Retinal pigment epithelial cell (primary cell): Measurements from ENCODE around the gene ARHGAP9.
A peak's percentile ranks its signal among the peaks of the same experiment; 100 is the strongest.

Experiments
- DNase-seq: peaks from one replicate; pipeline ENCODE4 v3.0.0-alpha.2; 2010; ENCODE audit warnings: low read depth
- H3K4me3 ChIP-seq: 2 replicates; pipeline ENCODE4 v1.5.1; 2011; ENCODE audit warnings: mild to moderate bottlenecking, low read length, control low read depth, moderate library complexity
- CTCF ChIP-seq: conservative IDR thresholded peaks from 2 replicates; pipeline ENCODE4 v1.5.1; 2011; ENCODE audit warnings: low read depth, low read length, control low read depth, inconsistent platforms

The ARHGAP9 gene

GRCh38 chr12:57438400-57438799 lies 41.3 kb downstream of the ARHGAP9 start:
- DNase-seq = no peak
- no peak overlapping the region for H3K4me3 ChIP-seq
- no peak for TF ChIP-seq CTCF

DNA sequence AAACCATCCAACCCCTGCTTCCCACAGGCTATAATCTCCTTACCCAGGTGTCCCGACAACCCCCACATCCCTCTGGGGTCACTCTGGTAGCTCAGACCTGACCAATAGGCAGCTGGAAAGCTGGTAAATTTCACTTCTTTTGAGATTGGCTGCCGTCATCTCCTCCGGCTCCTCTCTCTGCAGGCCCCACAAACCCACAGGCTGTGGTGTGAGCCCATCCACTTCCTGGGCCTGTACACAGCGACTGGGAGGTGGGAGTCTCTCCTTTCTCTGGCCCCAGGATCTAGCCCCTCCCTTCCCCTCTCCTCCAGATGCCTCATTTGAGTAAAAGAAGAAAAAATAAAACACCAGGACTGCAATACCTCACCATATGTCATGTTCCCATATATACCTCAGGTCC lies 44.4 kb downstream of the ARHGAP9 start:
- no peak for TF ChIP-seq CTCF
- no peak for DNase-seq
- no peak overlapping the region for H3K4me3 ChIP-seq

DNA sequence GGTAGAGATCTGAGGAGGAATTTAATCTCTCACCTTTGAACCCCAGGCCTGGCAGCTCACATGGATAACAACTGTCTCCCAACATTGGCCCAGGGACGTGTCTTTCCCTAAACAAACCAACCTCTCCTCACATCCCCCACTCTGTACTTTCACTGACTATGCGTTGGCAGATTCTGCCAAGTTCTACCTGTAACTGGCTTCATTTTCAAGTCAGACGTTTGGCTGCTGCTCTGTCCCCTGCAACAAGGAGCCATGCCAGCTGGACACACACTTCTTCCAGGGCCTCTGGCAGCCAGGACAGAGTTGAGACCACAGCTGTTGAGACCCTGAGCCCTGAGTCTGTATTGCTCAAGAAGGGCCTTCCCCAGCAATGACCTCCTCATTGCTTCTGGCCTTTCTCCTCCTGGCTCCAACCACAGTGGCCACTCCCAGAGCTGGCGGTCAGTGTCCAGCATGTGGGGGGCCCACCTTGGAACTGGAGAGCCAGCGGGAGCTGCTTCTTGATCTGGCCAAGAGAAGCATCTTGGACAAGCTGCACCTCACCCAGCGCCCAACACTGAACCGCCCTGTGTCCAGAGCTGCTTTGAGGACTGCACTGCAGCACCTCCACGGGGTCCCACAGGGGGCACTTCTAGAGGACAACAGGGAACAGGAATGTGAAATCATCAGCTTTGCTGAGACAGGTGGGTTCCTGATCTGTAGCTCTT lies 45.0 kb downstream of the ARHGAP9 start, which contains the start of gene INHBC:
INHBC (plus strand) TSS at position 268 of the 707 bp plus-strand sequence; CDS start at position 371, 103 bp downstream.
- no peak for TF ChIP-seq CTCF
- no peak for DNase-seq
- H3K4me3 ChIP-seq = no peak within 1 kb of the TSS

- DNase-seq = no peak
- no peak for TF ChIP-seq CTCF
Observed at GRCh38 chr12:57433370-57433769, 46.3 kb downstream of the ARHGAP9 start.

DNA sequence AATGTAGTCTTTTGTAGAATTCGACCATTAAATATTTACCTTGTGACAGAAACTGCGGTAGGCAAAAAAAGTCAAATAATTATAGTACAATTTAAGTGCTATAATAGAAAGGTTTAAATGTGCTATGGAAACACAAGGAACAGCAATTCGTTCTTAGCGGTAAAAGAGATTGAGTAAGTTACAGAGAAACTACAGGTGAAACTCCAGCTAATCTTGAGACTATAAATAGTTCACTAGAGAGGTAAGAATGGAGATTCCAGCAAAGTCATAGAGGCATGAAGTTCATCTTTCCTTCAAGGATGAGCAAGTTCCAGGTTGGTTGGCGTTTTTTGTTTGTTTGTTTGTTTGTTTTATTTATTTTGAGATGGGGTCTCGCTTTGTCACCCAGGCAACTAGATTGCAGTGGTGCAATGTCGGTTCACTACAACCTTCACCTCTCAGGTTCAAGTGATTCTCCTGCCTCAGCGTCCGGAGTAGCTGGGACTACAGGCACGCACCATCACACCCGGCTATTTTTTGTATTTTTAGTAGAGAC lies 47.9 kb downstream of the ARHGAP9 start:
- no peak for DNase-seq
- no peak for TF ChIP-seq CTCF
- H3K4me3 ChIP-seq = no peak overlapping the region

More at GRCh38 chr12:57433370-57433769, 46.3 kb downstream of the ARHGAP9 start:
- no peak overlapping the region for H3K4me3 ChIP-seq

GRCh38 chr12:57430931-57431566 lies 48.6 kb downstream of the ARHGAP9 start, which contains the start of gene R3HDM2:
Gene R3HDM2, minus strand, starts transcription at chr12:57431043. Its CDS starts 120,615 bp downstream, at chr12:57310428.
- no peak for TF ChIP-seq CTCF
- peak within 1 kb of the TSS; percentile 69 for H3K4me3 ChIP-seq
- DNase-seq = peak; percentile 85
